HG03060 (cell line): ENCODE measurements around the gene TMEM245.
A peak's percentile ranks its signal among the peaks of the same experiment; 100 is the strongest.
"Not testable (repeated sequence)": the region's sequence is repeated elsewhere in the genome, so short reads cannot be mapped to it uniquely, and the experiment has no call there.

Experiments
- ATAC-seq: cut with Tn5 transposase; IDR thresholded peaks from one replicate; pipeline ENCODE4 v1.9.1; 2021; ENCODE audit warnings: low read depth, moderate number of reproducible peaks; ENCODE audit not compliant: unreplicated experiment

Gene TMEM245

DNA sequence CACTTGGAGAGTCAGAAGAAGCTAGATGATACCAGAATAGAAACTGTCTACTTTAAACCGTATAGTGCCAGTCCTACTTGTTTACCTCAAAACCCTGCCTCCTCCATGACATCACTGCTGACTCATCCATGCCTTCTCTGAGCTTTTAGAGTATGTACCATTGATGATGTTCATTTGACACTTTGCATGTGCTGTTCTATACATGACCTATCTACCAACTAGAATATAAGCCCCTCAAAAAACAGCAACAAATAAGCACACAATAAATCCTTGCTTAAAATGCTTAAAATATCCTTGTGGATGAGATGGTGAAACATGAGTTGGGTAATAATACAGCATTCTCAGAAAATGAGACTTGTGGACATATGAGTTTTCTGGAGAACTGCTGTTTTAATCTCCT is 109.0 kb downstream of the TMEM245 start:
- ATAC-seq = peak; percentile 33

- ATAC-seq = no peak
Observed at GRCh38 chr9:109005678-109006077, 114.1 kb downstream of the TMEM245 start.

- no peak for ATAC-seq
Observed at GRCh38 chr9:109003116-109003515, 116.6 kb downstream of the TMEM245 start.

- no peak for ATAC-seq
Observed at GRCh38 chr9:109002141-109002540, 117.6 kb downstream of the TMEM245 start.

GRCh38 chr9:109001275-109001676 is 118.5 kb downstream of the TMEM245 start:
- no peak for ATAC-seq

GRCh38 chr9:108997112-108997511 is 122.6 kb downstream of the TMEM245 start:
- ATAC-seq = no peak

DNA sequence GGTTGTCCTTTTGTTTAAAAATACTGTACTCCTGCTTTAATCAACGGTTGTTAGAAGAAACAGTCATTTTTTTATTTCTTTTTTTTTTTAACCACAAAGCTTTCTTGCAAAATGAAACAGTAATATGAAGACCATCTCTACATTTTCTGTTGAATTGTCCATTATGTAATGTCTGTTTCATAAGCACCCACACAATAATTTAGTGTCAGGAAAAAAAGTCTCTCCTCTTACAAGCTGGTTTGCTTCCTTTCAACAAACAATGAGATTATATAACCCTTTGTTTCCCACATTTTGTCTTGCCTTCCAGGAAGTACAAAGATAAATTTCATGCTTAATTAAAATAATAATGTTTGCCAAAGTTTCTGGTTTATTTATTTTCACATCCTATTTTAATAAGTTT is 123.1 kb downstream of the TMEM245 start:
- no peak for ATAC-seq

DNA sequence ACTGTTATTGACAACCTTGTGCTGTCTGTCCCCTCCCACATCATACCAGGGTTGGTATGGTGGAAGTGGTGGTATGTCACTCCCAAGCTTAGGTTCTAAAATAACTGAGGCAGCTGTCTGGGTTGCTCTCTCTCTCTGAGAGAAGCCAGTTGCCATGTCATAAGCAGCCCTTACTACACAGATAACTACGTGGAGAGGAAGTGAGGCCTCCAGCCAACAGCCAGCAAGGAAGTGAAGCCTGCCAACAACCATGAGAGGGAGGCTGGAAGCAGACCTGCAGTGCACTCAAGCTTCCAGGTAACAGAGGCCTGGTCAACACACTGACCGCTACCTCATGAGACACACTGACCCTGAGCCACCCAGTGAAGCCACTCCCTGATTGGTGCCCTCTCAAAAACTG is 125.1 kb downstream of the TMEM245 start:
- ATAC-seq = no peak

- ATAC-seq = no peak
Observed at GRCh38 chr9:108991479-108991878, 128.3 kb downstream of the TMEM245 start.

DNA sequence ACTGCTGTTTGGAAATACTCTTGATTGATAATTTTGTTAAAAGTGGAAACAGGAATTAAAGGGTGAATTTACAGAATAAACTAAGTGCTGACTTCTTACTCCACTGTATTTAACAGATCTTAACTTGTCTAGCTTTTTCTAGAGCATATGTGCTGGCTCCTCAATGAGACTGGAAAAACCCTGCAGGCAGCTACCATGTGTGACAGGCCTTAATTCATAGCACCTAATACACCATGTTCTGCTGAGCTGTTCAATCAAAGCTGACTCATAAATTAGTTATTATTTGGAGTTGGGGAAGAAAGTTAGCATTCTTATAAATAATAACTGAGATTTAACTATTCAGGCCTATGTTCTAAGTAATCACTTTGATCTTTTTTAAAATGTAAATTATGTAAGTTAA is 135.9 kb downstream of the TMEM245 start:
- ATAC-seq = no peak

DNA sequence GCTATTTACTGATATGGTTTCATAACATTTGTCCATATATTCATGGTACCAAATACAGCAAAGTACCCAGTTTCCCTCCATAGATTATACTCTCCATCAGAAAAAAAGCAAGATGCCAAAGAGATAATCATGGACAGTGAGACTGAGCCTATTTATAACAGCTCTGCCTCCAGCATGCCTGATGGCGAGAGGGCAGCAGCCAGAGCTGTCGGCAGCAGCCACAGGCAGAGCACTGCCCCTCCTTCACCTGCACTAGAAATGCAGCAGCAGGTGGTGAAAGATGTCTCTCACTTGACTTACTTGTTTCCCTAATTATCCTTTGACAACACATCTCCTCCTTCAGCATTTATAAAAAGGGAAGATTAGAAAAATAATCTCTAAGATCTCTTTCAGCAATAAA is 138.9 kb downstream of the TMEM245 start:
- no peak for ATAC-seq

DNA sequence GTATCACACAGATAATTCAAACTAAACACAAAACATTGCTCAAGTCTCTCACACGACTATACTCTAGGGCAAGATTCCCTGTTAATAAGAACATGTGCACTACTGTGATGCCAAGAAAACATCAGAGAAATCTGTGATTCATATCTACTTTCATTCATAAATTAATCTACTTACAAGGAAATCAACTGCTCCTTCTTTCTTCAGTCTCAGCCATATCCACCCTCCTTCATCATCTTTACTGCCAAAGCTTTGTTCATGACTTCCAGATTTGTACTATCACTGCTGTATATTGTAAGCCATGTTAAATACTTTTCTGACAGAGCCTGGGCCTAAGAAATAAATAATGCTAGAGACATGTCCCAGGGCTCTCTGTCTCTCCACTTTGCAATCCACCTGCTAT is 141.5 kb downstream of the TMEM245 start:
- ATAC-seq = no peak

DNA sequence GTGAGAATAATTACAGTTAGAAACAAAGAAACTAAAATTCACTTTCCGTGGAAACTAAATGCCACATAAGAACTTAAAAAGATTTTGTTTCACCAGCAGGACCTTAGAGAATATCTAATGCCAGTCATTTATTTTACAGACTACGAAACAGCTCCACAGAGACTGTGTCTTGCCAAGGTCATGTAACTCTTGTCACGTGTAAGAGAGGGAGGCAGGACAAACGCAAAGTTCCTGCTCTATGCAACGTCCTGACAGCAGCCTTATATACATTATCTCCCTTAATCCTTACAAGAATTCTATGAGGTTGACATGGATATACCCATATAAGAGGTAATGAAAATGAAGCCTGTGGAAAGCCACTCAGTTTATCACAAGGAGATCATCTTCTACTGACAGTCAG is 145.9 kb downstream of the TMEM245 start:
- ATAC-seq = no peak

DNA sequence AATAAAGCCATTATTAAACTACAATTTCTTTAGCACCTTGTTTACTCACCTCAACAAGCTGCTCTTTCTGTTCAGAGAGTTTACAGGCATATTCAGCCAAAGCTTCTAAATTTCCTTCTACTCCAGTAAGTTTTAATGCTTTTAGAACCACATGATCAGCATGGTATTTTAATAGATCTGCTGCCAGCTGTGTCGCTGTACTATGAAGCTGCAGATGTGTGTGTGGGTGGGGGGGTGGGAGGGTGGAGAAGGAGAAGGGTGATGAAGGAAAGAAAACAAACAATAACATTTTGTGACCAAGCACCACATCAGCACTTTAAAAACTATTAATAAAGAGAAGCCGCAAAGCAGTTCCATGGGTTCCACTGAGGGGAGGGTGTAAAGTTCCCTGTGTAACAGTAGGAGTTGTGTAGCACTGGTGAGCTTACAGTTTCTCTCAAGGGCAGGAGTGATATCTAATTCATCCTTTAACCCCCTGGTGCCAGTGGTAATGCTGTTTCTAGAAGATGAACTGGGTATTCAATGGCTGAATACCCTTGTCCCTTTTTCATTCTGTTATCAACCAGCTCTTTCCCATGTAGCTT is 147.0 kb downstream of the TMEM245 start:
- no peak for ATAC-seq

DNA sequence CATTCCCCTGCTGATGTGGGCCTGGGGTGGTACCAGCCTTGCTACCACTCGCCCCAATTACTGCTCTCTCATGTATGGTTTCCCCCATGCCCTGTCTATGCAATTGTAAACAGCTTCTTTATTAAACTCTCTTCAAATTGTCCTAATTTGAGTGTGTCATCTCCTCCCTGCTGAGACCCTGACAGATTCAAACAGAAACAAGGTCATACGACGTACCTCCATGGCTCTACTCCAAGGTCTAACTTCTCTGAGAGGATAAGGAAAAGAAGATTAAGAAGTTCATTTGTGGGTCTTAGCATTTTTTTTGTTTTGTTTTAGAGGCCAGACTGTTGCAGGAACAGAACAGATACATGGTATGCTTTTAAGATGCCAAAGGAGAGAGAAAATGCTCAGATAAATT is 147.6 kb downstream of the TMEM245 start:
- no peak for ATAC-seq

DNA sequence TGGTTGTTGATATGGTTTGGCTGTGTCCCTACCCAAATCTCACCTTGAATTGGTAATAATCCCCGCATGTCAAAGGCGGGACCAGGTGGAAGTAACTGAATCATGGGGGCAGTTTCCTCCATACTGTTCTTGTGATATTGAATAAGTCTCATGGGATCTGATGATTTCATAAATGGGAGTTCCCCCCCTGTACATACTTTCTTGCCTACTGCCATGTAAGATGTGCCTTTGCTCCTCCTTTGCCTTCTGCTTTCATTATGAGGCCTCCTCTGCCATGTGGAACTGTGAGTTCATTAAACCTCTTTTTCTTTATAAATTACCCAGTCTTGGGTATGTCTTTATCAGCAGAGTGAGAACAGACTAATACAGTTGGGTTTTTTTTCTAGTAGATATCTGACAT is 148.4 kb downstream of the TMEM245 start:
- not testable (repeated sequence) for ATAC-seq

DNA sequence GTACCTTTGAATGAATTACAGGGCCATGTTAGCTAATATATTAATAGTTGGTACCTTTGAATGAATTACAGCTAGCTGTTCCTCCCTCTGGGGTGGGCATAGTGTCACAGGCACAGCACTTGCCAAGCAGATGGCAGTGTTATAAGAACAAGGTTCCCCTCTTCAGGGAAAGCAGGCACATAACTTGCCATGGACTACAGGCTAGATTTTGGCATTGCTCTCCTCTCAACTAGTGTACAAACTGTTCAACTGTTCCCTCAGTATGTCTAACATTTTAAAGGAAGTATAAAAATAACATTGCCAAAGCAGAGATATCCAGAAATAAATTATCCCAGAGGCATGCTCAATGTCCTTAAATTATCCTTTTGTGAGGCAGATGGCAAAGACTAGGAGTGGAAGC is 151.8 kb downstream of the TMEM245 start:
- ATAC-seq = no peak
